Ovary (tissue), 3 donors: ENCODE measurements around the gene PRKCE.

ENCODE experiments used
- CTCF ChIP-seq, 3 donors: fragments of 450-650 bp in 2 of 3; fragments of 200-600 bp in 1 of 3; IDR thresholded peaks; one replicate each; pipeline versions ENCODE4 v1.5.1 to v1.8.0; 2016 to 2022; ENCODE audit warnings: antibody characterized with exemption in 3 of 3, mild to moderate bottlenecking in 1 of 3
- POLR2A ChIP-seq: fragments of 450-650 bp; IDR thresholded peaks from one replicate; pipeline ENCODE4 v1.6.1; 2017; ENCODE audit warnings: antibody characterized with exemption, mild to moderate bottlenecking, moderate library complexity
- donor health status: DM: no; HTN: no; CAD: no.

DNA sequence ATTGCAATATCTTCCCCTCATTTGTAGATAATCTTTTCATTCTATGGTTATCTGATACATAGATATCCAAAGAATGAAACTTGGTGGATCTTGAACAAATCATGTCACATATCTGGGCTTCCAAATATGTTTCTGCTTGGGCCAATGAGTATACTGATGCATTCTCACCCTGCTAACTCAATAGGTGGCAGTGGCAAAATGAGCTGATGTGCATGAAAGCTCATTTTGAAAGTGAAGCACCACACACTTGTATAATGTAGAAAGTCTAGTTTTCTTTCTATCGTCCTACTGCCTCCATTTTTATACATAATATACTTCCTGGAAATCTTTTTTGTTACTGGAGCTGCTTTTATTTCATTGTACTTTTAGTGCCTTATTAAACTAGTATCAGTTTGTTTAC is 208.2 kb downstream of the PRKCE start:
- TF ChIP-seq CTCF (IDR thresholded peaks at IDR 0.05) = no peak
- no peak for TF ChIP-seq POLR2A
